A549 (cell line): ENCODE results near the gene PCDH15. TPM values are rescaled to one million over a fixed set of nuclear protein-coding genes. Genes with fewer than 3 reads are reported as not detected.

ENCODE experiments used
- ATAC-seq, 2 experiments: fragments of 200-7000 bp in 1 of 2; fragments of >200 bp in 1 of 2; cut with Nextera tagmentation in 1 of 2; cut with Tn5 transposase in 1 of 2; 3 replicates each; pipeline versions ENCODE4 v1.8.0 to v1.9.1; 2018 to 2020; ENCODE audit warnings: mild to moderate bottlenecking in 1 of 2, moderate library complexity in 1 of 2
- CTCF ChIA-PET: fragments of 300-600 bp; sonication (Branson Sonifier 250); formaldehyde crosslinking; extraction: SDS; loops from one replicate; lab custom pipeline; 2021; ENCODE audit warnings: antibody characterized with exemption, inconsistent platforms; lab: Yijun Ruan, JAX
- POLR2A ChIA-PET: fragments of 350-600 bp; formaldehyde crosslinking; extraction: SDS; loops from one replicate; lab custom pipeline; 2021; ENCODE audit warnings: antibody characterized with exemption, inconsistent platforms; lab: Yijun Ruan, JAX
- DNase-seq, 2 experiments: peaks; one replicate each; pipeline versions ENCODE4 v3.0.0 to v3.0.0-alpha.2; 2011 to 2016; ENCODE audit warnings: low read depth in 1 of 2, low spot score in 1 of 2
- FAIRE-seq: peaks from 2 replicates; lab custom pipeline; 2011; peaks lifted over from hg19 to GRCh38; lab: Jason Lieb, UNC
- H3K27ac ChIP-seq, 2 experiments: fragments of >200 bp; sonication (Bioruptor Twin); formaldehyde crosslinking; 3 replicates each; pipeline ENCODE4 v1.5.1; 2016 to 2017
- H3K4me1 ChIP-seq: fragments of >200 bp; sonication (Bioruptor Twin); formaldehyde crosslinking; 3 replicates; pipeline ENCODE4 v1.6.1; 2016
- H3K4me2 ChIP-seq: fragments of >200 bp; sonication (Bioruptor Twin); formaldehyde crosslinking; 3 replicates; pipeline ENCODE4 v1.6.1; 2016
- H3K4me3 ChIP-seq: fragments of >200 bp; sonication (Bioruptor Twin); formaldehyde crosslinking; 3 replicates; pipeline ENCODE4 v1.5.1; 2016
- H3K9me3 ChIP-seq: fragments of >200 bp; sonication (Bioruptor Twin); formaldehyde crosslinking; 3 replicates; pipeline ENCODE4 v1.6.1; 2016
- BHLHE40 ChIP-seq: IDR thresholded peaks from 2 replicates; pipeline ENCODE4 v1.6.1; 2012; ENCODE audit warnings: low read depth, low read length, inconsistent platforms
- CEBPB ChIP-seq, 2 experiments: fragments of >200 bp in 1 of 2; sonication (Bioruptor Twin) in 1 of 2; formaldehyde crosslinking in 1 of 2; IDR thresholded peaks; 2 replicates each; pipeline ENCODE4 v1.6.1; 2012 to 2016
- CHD2 ChIP-seq: fragments of 150-350 bp; IDR thresholded peaks from 2 replicates; pipeline ENCODE4 v1.6.1; 2014; ENCODE audit warnings: low read length; ENCODE audit not compliant: partially characterized antibody
- EHF ChIP-seq: fragments of 250-450 bp; sonication (Bioruptor Pico); IDR thresholded peaks from 2 replicates; pipeline ENCODE4 v1.5.0; 2020; ENCODE audit warnings: mild to moderate bottlenecking
- FOSB ChIP-seq: fragments of 250-450 bp; sonication (Bioruptor Pico); IDR thresholded peaks from 2 replicates; pipeline ENCODE4 v1.5.0; 2020; ENCODE audit warnings: mild to moderate bottlenecking, moderate library complexity
- FOSL2 ChIP-seq, 2 experiments: fragments of 450-650 bp in 1 of 2; fragments of >200 bp in 1 of 2; sonication (Bioruptor Twin) in 1 of 2; formaldehyde crosslinking; IDR thresholded peaks; 2 replicates each; pipeline versions ENCODE4 v1.5.0 to v1.6.1; 2016 to 2020; ENCODE audit warnings: mild to moderate bottlenecking in 1 of 2, moderate library complexity in 1 of 2
- FOXS1 ChIP-seq: fragments of 250-450 bp; sonication (Bioruptor Pico); IDR thresholded peaks from 2 replicates; pipeline ENCODE4 v1.5.0; 2020; ENCODE audit warnings: mild to moderate bottlenecking, moderate library complexity
- HOXB13 ChIP-seq: fragments of 250-450 bp; sonication (Bioruptor Pico); IDR thresholded peaks from 2 replicates; pipeline ENCODE4 v1.5.0; 2020; ENCODE audit warnings: low read depth, mild to moderate bottlenecking, moderate library complexity
- HOXB5 ChIP-seq: fragments of 250-450 bp; sonication (Bioruptor Pico); IDR thresholded peaks from 2 replicates; pipeline ENCODE4 v1.5.0; 2020; ENCODE audit warnings: mild to moderate bottlenecking, moderate library complexity
- KDM5A ChIP-seq: fragments of 200-600 bp; sonication (generic); IDR thresholded peaks from 2 replicates; pipeline ENCODE4 v1.6.1; 2016; ENCODE audit warnings: antibody characterized with exemption, mild to moderate bottlenecking
- MAFK ChIP-seq: fragments of 450-650 bp; IDR thresholded peaks from 2 replicates; pipeline ENCODE4 v1.6.1; 2014; ENCODE audit not compliant: partially characterized antibody
- MAZ ChIP-seq: fragments of 150-350 bp; IDR thresholded peaks from 2 replicates; pipeline ENCODE4 v1.6.1; 2014; ENCODE audit warnings: antibody characterized with exemption, low read depth, low read length, borderline replicate concordance
- NFE2L2 ChIP-seq: fragments of 150-350 bp; conservative IDR thresholded peaks from 2 replicates; pipeline ENCODE4 v1.6.1; 2014; ENCODE audit warnings: low read length
- NPAS2 ChIP-seq: fragments of 250-450 bp; sonication (Bioruptor Pico); IDR thresholded peaks from 2 replicates; pipeline ENCODE4 v1.8.0; 2022; ENCODE audit warnings: mild to moderate bottlenecking, moderate library complexity, borderline replicate concordance
- PHF8 ChIP-seq: fragments of 200-600 bp; sonication (generic); IDR thresholded peaks from 2 replicates; pipeline ENCODE4 v1.6.1; 2016; ENCODE audit warnings: low read depth, mild to moderate bottlenecking, antibody characterized with exemption, moderate library complexity, borderline replicate concordance
- RAD21 ChIP-seq, 2 experiments: fragments of >200 bp in 1 of 2; sonication (Bioruptor Twin) in 1 of 2; formaldehyde crosslinking in 1 of 2; IDR thresholded peaks in 1 of 2; conservative IDR thresholded peaks in 1 of 2; 2 replicates in 1 of 2; 3 replicates in 1 of 2; pipeline ENCODE4 v1.6.1; 2012 to 2018; ENCODE audit warnings: inconsistent platforms in 1 of 2
- RARB ChIP-seq: fragments of 250-450 bp; sonication (Bioruptor Pico); IDR thresholded peaks from 2 replicates; pipeline ENCODE4 v1.8.0; 2021; ENCODE audit warnings: mild to moderate bottlenecking, moderate library complexity
- RCOR1 ChIP-seq: fragments of 150-350 bp; IDR thresholded peaks from 2 replicates; pipeline ENCODE4 v1.6.1; 2014; ENCODE audit warnings: antibody characterized with exemption, low read length, low read depth
- TFCP2L1 ChIP-seq: fragments of 250-450 bp; sonication (Bioruptor Pico); IDR thresholded peaks from 2 replicates; pipeline ENCODE4 v1.5.0; 2021; ENCODE audit warnings: mild to moderate bottlenecking
- TP53 ChIP-seq: fragments of 250-450 bp; sonication (Bioruptor Pico); IDR thresholded peaks from 2 replicates; pipeline ENCODE4 v1.5.0; 2021; ENCODE audit warnings: mild to moderate bottlenecking, moderate library complexity
- ZFP36 ChIP-seq: fragments of 450-650 bp; IDR thresholded peaks from 2 replicates; pipeline ENCODE4 v1.6.1; 2014; ENCODE audit warnings: borderline replicate concordance; ENCODE audit not compliant: partially characterized antibody
- ZSCAN20 ChIP-seq: fragments of 250-450 bp; sonication (Bioruptor Pico); IDR thresholded peaks from 2 replicates; pipeline ENCODE4 v1.8.0; 2022; ENCODE audit warnings: mild to moderate bottlenecking, moderate library complexity
- WGBS: methylation state at CpG from one replicate; pipeline ENCODE4 v1.1.6; 2017; ENCODE audit errors: missing lambda C conversion rate; 5-methylcytosine and 5-hydroxymethylcytosine counted together
- polyA plus RNA-seq, 4 experiments: library from polyadenylated mRNA; depleted of rRNA in 3 of 4; stranded (reverse); fragments of >200 nt; fragmentation: RNase III in 1 of 4; extraction: RNeasy Plus Mini Kit Qiagen cat#74134 plus additional on column Dnase treatment in 1 of 4; gene quantifications; 2 replicates in 3 of 4; 3 replicates in 1 of 4; pipeline ENCODE4 v1.2.3, GENCODE V29; 2011 to 2017
- TF ChIP-seq, protein P1 (sequence below): fragments of 150-350 bp; IDR thresholded peaks from 2 replicates; pipeline ENCODE4 v1.6.1; 2014; ENCODE audit warnings: low read depth, mild to moderate bottlenecking, low read length
- TF ChIP-seq, protein P2 (sequence below): fragments of >200 bp; sonication (Bioruptor Twin); formaldehyde crosslinking; IDR thresholded peaks from 2 replicates; pipeline ENCODE4 v1.6.1; 2016
- TF ChIP-seq, protein P3 (sequence below): fragments of 250-450 bp; sonication (Bioruptor Pico); IDR thresholded peaks from 2 replicates; pipeline ENCODE4 v1.5.0; 2020; ENCODE audit warnings: low read depth, mild to moderate bottlenecking, moderate library complexity

Gene PCDH15
- polyA plus RNA-seq, 2 of the 4 experiments (the other 2 are of a cell fraction) = 0.03 TPM; not detected in 1

DNA sequence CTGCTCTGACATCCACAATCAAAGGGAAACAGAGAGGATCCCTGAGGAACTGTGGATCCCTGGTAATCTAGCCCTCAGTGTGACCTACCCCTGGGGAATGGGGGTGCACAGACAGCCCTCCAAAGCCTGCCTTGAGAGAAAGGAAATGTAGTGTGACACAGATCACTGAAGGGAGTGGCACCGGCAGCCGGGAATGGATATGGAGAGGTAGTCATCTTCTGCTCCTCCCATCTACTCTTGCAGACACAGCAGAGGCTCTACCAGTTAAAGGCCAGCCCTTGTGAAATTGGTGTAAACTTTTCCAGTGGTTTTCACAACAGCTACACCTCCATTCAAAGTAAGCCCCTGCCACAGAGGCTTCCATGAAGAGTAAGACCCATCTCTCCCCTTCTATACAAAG is 144.4 kb downstream of the PCDH15 start:
- ATAC-seq (no peak), FAIRE-seq (no peak), DNase-seq (no peak)
- H3K27ac ChIP-seq = no peak overlapping the region
- H3K9me3 ChIP-seq = no peaks in the 10 kb centered on the region; the same call in 2 of the 3 replicates
- ChIA-PET CTCF (no interaction called here), POLR2A (no interaction called here)
- H3K4me2 ChIP-seq = no peak overlapping the region
- no peak overlapping the region for H3K4me3 ChIP-seq
- H3K4me1 ChIP-seq = no peaks in the 10 kb centered on the region
- WGBS = 32% methylated on average over 2 of the region's 2 CpGs
- no peak for TF ChIP-seq FOSL2 (IDR thresholded peaks at IDR 0.05)
- TF ChIP-seq FOSL2 (CRISPR knock-in tag; IDR thresholded peaks at IDR 0.05) = no peak
- TF ChIP-seq TFCP2L1 (CRISPR knock-in tag) = no peak
- TF ChIP-seq EHF (CRISPR knock-in tag) = no peak
- no peak for TF ChIP-seq KDM5A
- TF ChIP-seq HOXB5 (CRISPR knock-in tag) = no peak
- TF ChIP-seq, protein P1, sequence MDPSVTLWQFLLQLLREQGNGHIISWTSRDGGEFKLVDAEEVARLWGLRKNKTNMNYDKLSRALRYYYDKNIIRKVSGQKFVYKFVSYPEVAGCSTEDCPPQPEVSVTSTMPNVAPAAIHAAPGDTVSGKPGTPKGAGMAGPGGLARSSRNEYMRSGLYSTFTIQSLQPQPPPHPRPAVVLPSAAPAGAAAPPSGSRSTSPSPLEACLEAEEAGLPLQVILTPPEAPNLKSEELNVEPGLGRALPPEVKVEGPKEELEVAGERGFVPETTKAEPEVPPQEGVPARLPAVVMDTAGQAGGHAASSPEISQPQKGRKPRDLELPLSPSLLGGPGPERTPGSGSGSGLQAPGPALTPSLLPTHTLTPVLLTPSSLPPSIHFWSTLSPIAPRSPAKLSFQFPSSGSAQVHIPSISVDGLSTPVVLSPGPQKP = no peak
- TF ChIP-seq BHLHE40 = no peak
- no peak for TF ChIP-seq ZSCAN20 (CRISPR knock-in tag)
- TF ChIP-seq RARB (CRISPR knock-in tag) = no peak
- no peak for TF ChIP-seq TP53 (CRISPR knock-in tag)
- TF ChIP-seq FOSB (CRISPR knock-in tag) = no peak
- TF ChIP-seq, protein P2, sequence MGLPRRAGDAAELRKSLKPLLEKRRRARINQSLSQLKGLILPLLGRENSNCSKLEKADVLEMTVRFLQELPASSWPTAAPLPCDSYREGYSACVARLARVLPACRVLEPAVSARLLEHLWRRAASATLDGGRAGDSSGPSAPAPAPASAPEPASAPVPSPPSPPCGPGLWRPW = no peak

DNA sequence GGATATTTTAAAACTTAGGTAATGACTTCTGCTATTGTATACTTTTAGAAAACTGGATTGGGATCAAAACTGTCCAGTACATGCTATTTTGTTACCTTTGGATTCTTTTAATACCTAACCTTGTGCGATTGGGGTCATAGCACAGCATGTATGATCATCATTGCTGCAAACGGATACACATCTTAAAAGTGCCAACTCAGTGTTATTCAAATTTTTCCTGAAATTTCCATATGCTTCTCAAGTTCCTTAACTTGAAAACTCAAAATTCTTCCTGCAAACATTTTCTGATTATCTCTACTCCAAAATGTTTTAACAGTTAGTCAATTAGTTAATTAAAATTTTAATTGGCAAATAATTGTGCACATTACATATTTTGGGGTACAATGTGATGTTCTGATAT is 147.5 kb downstream of the PCDH15 start:
- no peaks in the 10 kb centered on the region for H3K4me1 ChIP-seq
- POLR2A ChIA-PET = no interaction called here
- no peak overlapping the region for H3K4me2 ChIP-seq
- H3K4me3 ChIP-seq = no peak overlapping the region
- no peak for FAIRE-seq
- ATAC-seq = no peak
- TF ChIP-seq FOXS1 (no peak), MAFK (peak; percentile 40)
- no peaks in the 10 kb centered on the region; the same call in 2 of the 3 replicates for H3K9me3 ChIP-seq
- CTCF ChIA-PET = no interaction called here
- no peak for DNase-seq
- H3K27ac ChIP-seq = no peak overlapping the region
- WGBS = 3% methylated on average over 2 of the region's 2 CpGs

DNA sequence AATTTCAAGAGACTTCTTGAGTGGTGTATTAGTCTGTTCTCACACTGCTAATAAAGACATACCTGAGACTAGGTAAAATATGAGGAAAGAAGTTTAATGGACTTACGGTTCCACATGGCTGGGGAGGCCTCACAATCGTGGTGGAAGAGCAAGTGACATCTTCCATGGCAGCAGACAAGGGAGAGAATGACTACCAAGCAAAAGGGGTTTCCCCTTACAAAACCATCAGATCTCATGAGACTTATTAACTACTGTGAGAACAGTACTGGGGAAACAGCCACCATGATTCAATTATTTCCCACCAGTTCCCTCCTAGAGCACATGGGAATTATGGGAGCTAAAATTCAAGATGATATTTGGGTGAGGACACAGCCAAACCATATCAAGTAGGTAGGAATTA is 150.5 kb downstream of the PCDH15 start:
- H3K27ac ChIP-seq = no peak overlapping the region
- H3K9me3 ChIP-seq = no peaks in the 10 kb centered on the region
- DNase-seq (no peak), FAIRE-seq (no peak), ATAC-seq (no peak)
- no peak overlapping the region for H3K4me2 ChIP-seq
- H3K4me3 ChIP-seq = no peak overlapping the region
- WGBS = 0% methylated on average over 2 of the region's 2 CpGs
- no peak for TF ChIP-seq RCOR1
- no peak for TF ChIP-seq NPAS2 (CRISPR knock-in tag)
- TF ChIP-seq, protein P1 = no peak
- no peak for TF ChIP-seq CEBPB (IDR thresholded peaks at IDR 0.05)
- TF ChIP-seq, protein P3, sequence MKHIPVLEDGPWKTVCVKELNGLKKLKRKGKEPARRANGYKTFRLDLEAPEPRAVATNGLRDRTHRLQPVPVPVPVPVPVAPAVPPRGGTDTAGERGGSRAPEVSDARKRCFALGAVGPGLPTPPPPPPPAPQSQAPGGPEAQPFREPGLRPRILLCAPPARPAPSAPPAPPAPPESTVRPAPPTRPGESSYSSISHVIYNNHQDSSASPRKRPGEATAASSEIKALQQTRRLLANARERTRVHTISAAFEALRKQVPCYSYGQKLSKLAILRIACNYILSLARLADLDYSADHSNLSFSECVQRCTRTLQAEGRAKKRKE = no peak
- no peak for TF ChIP-seq ZFP36
- no peak for TF ChIP-seq MAZ
- no peak for TF ChIP-seq NFE2L2
- TF ChIP-seq FOXS1 = no peak
- no peak for TF ChIP-seq PHF8
- TF ChIP-seq RAD21 (conservative IDR thresholded peaks at IDR 0.05 in 1 of 2, IDR thresholded peaks at IDR 0.05 in 1 of 2) = no peak
- TF ChIP-seq CHD2 = no peak
- no peak for TF ChIP-seq HOXB13 (CRISPR knock-in tag)
- TF ChIP-seq, all 56 proteins: peak for 0
- ChIA-PET POLR2A (no interaction called here), CTCF (no interaction called here)
- no peaks in the 10 kb centered on the region for H3K4me1 ChIP-seq
